CD4-positive, alpha-beta T cell treated with Interleukin-4 for 1 hour (primary cell): ENCODE results near the gene OTX1.
"Not testable (repeated sequence)": the region's sequence is repeated elsewhere in the genome, so short reads cannot be mapped to it uniquely, and the experiment has no call there.

ENCODE experiments used
- DNase-seq, 2 donors: peaks; one replicate each; pipeline ENCODE4 v3.0.0-alpha.2; 2020 to 2022

Gene OTX1

DNA sequence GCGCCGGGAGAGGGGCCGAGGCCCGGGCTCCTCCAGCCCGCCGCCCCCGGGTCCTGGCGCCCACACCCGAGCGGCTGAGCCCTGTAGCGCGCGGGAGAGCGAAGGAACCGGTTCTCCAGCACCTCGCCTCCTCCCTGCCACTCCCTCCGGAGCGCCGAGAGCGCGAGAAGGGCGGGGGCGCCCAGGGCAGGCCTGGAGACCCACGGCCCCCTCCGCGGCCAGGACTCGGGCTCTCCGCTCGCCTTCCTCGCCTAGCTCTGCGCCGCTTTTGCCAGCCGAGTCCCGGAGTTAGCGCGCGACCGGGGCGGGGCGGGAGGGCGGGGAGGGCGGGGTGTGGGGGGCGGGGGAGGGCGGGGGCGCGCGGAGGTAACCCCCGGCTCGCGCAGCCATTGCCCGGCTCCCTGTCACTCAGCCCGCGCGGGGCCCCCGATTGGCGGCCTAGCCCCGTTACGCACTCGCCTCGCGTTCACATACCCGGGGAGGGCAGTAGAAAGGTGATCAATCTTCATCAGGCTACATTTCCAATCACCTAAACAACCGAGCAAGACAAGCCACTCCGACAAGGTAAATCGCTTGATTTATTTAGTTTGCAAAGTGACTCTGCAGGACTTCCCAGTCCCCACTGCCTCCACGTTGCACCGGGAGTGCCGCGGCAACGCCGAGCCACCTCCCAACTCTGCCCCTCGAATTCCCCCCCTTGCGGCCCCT is at the start of gene OTX1:
TSS of gene OTX1 (plus strand) at position 497 of the 708 bp plus-strand sequence. CDS start 2,161 bp downstream, outside the sequence.
- DNase-seq: peak in 1 of 2 donors; percentile 61

DNA sequence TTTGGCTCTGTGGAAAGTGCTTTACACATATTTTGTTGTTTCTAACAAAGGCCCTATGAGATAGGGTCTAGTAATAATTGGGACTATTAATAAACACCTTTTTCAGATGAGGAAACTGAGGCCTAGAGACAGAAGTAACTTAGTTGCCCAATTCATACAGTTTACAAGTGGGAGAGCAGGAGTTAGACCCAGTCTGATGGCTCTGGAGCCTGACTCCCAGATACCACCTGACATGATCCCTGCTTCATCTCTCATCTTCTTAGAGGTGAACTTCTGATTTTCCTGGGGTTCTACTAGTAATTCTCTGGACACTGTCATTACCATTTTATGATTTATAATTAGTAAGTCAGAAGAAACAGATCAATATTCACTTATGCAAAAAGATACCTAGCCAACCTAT is 49.1 kb upstream of the OTX1 start:
- no peak for DNase-seq

DNA sequence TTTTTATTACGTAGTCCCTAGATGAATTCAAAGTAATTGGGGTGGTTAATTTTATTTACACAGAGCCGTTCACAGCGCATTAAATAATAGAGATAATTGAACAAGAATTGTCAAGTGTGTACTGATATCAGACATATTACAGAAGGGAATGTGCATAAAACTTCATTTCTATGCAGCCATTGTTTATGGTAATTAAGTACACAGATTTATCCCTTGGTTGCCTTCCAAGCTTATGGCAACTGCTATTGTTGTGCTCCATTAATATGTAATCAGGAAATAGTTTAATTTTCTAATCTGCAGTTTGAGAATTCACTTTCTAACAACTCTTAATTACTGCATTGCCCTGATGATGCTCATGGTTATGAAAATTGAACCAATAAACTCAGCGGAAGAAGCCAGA is 47.3 kb upstream of the OTX1 start:
- DNase-seq: no peak

- no peak for DNase-seq
These were observed 42.7 kb upstream of the OTX1 start for GRCh38 chr2:63007813-63008458.

DNA sequence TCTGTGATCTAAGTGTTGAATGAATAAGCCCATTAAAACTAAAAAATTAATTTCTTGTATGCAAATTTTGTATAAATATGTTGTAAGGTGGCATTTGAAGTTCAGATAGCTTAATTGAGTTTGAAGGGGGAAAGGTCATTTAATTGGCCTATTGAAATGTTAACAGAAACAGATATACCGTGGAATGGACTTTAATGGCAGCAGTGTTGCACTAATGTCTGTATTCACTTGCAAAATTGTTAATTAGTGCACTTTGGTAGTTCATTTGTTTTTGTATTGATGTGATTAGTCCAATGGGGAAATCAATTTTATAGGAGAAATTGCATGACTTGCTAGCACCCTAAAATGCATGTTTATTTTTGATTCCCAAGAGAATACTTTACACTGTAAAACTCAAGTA is 41.8 kb upstream of the OTX1 start:
- DNase-seq: no peak

DNA sequence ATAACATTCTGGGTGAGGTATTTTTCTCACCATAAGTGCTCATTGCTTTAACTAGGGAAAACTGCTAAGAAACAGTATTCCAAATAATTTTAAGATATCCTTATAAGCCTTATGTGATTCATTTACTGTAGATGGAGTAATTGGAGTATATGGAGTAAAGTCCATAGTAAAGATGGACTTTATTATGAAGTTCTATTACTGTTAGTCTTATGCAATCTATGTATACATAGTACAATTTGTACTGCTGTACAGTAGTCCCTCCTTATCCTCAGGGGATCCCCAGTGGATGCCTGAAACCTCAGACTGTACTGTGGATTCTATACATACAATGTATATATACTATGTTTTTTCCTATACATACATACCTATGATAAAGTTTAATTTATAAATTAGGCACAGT is 41.1 kb upstream of the OTX1 start:
- DNase-seq: no peak

DNA sequence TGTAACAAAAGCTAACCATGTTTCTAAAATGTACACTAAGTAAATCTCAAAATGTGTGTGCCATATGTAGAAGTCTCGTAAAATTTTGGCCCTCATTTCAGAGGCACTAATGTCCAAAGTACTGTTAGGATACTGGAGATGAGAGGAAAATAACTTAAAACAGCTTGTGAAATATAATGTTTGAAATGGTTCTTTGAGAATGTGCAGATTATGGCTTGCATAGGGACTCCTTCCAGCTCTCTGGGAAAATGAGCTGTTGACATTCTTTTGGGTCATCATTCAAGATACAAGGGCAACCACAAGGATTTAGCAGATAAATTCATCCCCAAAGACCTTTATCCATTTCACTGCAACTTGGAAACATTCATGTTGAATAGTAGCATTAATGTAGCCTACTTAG is 38.1 kb upstream of the OTX1 start:
- DNase-seq: no peak

GRCh38 chr2:63013438-63013837 is 37.2 kb upstream of the OTX1 start:
- no peak for DNase-seq

DNA sequence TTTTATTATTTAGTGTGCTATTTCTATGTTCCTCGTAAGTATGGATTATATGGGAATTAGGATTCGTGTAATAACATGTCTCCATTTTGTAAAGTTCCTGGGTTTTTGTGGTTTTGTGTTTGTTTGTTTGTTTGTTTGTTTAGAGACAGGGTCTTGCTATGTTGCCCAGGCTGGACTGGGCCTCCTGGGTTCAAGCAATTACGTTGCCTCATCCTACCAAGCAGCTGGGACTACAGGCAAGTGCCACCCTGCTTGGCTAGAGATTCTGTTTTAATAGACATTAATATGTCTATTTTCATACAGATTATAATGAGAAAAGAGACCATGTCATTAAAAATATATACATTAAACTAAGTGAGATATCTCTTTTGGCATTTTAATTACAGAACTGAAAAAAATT is 35.2 kb upstream of the OTX1 start:
- no peak for DNase-seq

DNA sequence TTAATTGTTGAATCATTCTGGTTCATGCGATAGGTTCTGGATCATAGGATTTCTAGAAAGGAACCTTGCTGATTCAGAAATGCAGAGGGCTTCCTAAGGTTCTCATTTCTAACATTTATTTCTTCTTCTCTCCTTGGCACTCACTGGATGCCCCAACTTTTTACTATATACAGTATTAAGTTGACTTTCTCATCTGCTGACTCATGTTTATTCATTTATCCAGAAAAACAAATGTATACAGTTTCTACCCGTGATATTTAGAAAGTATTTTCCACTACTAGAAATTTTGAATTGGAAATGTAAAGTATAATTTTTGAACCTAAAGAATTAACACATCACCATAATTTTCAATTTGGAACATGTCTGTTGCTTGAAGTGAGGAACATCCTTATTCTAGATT is 32.2 kb upstream of the OTX1 start:
- DNase-seq: no peak

DNA sequence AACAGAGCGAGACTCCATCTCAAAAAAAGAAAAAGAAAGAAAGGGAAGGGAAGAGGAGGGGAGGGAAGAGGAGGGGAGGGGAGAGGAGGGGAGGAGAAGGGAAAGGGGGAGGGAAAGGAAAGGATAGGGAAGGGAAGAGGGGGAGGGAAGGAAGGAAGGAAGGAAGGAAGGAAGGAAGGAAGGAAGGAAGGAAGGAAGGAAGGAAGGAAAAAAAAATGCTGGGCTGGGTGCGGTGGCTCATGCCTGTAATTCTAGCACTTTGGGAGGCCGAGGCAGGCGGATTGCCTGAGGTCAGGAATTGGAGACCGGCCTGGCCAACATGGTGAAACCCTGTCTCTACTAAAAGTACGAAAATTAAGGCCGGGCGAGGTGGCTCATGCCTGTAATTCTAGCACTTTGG is 30.9 kb upstream of the OTX1 start:
- not testable (repeated sequence) for DNase-seq

GRCh38 chr2:63023444-63023843 is 27.2 kb upstream of the OTX1 start:
- DNase-seq: no peak

- DNase-seq: no peak
These were observed 23.4 kb upstream of the OTX1 start for GRCh38 chr2:63027220-63027619.

GRCh38 chr2:63029058-63029457 is 21.6 kb upstream of the OTX1 start:
- DNase-seq: no peak

DNA sequence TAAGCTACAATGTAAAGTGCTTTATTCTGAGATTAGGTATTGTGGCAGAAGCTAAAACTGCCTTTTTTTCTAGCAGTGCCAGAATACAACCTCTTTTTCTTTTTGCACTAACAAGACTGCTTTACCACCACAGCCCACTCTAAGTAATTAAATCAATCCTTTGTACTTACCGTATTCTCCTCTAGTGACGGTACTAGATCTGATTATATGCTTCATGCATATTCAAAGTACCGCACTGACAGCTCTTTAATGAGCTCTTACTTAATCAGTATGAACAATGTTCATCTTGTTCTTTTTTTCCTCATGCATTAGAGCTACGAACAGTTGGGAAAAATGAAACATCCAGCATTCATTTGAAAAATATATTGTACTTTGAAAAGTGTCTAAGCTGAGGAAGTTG is 16.1 kb upstream of the OTX1 start:
- DNase-seq: no peak

DNA sequence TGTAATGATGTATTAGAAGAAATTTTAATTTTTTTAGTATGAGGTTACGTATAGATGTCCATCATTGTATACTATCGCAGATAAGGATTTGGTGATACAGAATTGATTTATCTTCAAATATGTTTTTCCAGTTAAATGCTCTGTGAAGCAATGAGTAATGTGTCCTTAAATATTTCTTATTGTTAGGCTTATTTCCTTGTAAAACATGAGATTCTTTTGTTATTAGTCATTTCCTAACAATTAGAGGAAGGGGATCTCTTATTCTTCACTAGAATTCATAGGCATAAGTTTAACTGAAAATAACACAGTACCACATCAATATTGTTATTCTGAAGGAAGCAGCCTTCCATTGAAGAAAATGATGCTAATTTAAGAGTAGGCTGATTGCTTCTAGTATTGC is 15.5 kb upstream of the OTX1 start:
- no peak for DNase-seq

GRCh38 chr2:63035660-63036059 is 15.0 kb upstream of the OTX1 start:
- DNase-seq: no peak

GRCh38 chr2:63038034-63038433 is 12.6 kb upstream of the OTX1 start:
- no peak for DNase-seq

GRCh38 chr2:63040586-63040985 is 10.0 kb upstream of the OTX1 start:
- DNase-seq: no peak

DNA sequence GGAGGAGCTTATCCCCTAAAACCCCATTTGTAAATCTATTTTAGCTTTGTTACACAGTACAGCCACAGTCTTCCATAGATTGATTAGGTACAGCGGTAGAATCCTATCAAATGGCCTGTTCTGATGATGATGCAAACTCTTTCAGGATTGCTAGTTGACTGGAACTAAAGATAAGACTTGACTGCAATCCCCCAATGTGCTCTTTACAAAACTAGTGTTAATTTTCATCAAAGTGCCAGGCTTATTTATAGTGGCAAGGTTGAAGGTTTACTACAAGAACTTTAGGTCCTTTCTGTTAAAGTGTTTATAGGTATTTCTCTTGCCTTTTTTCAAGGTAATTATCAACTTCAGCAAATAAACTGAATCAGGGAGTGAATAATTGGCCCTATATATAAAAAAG is 9.0 kb upstream of the OTX1 start:
- DNase-seq: no peak

GRCh38 chr2:63044362-63045327 is 6.0 kb upstream of the OTX1 start:
- DNase-seq: no peak

DNA sequence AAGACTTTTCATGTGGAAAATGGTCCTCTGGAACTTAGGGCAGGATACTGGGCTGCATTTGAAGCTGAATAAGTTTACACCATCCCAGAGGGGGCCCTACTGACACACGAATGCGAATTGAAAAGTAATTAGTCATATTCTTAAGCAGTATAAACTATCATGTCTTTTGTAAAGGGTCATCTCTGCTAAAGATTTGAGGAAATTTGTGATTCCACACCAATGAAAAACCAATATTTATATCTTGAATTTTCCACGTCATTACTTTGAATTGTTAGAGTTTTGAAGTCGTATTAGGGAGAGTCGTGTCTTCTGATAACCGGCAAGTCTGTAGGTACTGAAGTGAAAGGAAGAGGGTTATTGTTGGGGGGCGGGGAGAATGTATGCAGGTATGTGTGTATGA is 4.1 kb upstream of the OTX1 start:
- DNase-seq: no peak

DNA sequence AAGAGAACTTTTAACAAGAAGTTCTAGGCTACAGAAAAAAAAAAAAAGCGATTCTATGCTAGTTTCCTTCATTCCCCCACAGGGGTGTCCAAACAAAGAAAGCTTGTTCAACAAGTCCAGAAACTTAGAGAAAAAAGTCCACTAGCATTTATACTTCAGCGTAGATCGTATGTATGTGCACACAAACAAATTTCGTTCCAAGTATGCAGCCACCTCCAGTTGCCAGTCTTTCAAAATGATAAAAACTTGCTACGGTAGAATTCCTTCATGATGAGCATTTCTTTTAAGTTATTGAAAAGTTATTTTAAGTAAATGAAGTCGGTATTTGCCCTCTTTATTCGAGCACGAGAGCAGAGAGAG is 3.7 kb upstream of the OTX1 start:
- DNase-seq: no peak
